LHCN-M2 (cell line): ENCODE results near the gene HBD. TPM values are rescaled to one million over a fixed set of nuclear protein-coding genes. Genes with fewer than 3 reads are reported as not detected.
"Not testable (repeated sequence)": the region's sequence is repeated elsewhere in the genome, so short reads cannot be mapped to it uniquely, and the experiment has no call there.

Experiments
- DNase-seq: peaks from one replicate; pipeline ENCODE4 v3.0.0-alpha.2; 2012; ENCODE audit warnings: low read depth
- total RNA-seq: library from RNA; depleted of rRNA; stranded (reverse); fragments of >200 nt; gene quantifications from 2 replicates; pipeline ENCODE4 v1.2.3, GENCODE V29; 2014

HBD gene
- total RNA-seq, 1 experiment from 2014 or later = not detected

GRCh38 chr11:5253440-5253839 lies 19.2 kb upstream of the HBD start:
- not testable (repeated sequence) for DNase-seq

GRCh38 chr11:5252919-5253265 lies 18.6 kb upstream of the HBD start:
- DNase-seq = no peak

DNA sequence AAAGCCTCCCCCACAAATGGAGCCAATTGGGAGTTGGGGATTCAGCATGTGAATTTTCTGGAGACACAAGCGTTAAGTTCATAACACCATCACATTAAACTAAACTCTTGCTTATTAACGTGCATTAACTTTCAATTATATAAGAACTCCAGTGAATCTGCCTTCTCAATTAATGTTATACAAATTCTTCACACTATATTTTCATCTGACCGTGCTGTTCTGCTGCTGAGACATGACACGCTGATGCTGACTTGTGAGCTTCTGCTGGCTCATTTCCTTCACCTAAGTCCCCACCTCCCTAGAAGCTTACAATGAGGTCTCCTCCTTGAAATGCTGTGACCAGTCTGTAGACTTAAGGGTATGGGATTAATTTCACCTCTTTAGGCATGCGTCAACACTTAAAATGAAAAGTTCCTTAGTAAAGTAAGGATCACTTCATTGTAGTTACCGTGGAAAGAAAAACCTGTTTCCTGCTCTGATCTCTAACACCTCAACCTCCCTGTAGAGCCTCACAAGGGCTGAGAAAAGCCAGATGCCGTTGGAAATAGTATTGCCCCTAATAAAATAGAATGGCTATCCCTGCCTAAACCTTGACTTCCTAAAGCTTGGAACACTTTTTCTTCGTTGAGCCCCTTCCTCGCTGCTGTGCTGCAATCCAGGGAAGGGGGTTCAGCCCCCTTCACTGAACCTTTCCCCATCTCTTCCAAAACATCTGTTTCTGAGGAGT lies 18.1 kb upstream of the HBD start:
- no peak for DNase-seq

GRCh38 chr11:5251746-5252145 lies 17.5 kb upstream of the HBD start:
- DNase-seq = no peak

DNA sequence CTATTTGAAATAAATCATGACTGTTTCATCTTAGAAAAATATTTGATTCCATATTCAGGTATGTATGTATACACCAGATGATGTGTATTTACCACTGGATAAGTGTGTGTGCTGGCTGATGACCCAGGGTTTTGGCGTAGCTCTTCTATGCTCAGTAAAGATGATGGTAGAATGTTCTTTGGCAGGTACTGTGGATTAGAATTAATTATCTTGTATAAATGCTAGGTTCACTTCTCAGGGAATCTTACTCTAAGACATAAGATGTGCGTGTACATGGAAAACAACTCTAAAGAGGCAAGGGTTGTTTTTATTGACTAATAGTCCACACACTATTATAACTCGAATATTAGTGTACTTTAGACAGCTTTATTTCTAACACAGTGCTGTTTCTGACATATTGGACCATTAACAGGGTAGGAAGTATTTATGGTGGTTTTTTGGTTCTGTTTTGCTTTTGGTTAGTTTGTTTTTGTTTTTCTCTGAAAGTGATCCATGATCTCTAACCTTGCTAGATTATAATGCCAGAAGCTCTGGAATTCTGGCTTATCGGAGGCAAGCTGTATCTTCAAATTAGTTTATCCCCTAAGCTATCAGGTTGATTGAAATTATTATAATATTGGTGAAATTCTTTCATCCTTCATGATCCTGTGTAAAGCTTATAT lies 16.4 kb upstream of the HBD start:
- DNase-seq = no peak

DNA sequence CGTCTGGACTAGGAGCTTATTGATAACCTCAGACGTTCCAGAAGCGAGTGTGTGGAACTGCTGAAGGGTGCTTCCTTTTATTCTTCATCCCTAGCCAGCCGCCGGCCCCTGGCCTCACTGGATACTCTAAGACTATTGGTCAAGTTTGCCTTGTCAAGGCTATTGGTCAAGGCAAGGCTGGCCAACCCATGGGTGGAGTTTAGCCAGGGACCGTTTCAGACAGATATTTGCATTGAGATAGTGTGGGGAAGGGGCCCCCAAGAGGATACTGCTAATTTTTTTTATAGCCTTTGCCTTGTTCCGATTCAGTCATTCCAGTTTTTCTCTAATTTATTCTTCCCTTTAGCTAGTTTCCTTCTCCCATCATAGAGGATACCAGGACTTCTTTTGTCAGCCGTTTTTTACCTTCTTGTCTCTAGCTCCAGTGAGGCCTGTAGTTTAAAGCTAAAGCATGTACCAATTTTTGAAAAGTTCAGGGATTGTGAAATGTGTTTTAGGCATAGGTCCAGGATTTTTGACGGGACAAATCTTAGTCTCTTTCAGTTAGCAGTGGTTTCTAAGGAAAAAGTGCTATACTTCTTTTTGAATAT lies 15.6 kb upstream of the HBD start, which contains the start of gene HBG1:
Gene HBG1 (minus strand): TSS at position 51 of the 590 bp plus-strand sequence. CDS start 53 bp downstream, outside the sequence.
- DNase-seq = not testable (repeated sequence)

DNA sequence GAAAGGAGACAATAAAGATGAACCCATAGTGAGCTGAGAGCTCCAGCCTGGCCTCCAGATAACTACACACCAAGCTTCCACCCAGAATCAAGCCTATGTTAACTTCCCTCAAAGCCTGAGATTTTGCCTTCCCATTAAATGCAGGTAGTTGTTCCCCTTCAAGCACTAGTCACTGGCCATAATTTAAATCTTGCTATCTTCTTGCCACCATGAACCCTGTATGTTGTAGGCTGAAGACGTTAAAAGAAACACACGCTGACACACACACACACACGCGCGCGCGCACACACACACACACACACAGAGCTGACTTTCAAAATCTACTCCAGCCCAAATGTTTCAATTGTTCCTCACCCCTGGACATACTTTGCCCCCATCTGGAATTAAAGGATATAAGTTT lies 14.2 kb upstream of the HBD start:
- not testable (repeated sequence) for DNase-seq

DNA sequence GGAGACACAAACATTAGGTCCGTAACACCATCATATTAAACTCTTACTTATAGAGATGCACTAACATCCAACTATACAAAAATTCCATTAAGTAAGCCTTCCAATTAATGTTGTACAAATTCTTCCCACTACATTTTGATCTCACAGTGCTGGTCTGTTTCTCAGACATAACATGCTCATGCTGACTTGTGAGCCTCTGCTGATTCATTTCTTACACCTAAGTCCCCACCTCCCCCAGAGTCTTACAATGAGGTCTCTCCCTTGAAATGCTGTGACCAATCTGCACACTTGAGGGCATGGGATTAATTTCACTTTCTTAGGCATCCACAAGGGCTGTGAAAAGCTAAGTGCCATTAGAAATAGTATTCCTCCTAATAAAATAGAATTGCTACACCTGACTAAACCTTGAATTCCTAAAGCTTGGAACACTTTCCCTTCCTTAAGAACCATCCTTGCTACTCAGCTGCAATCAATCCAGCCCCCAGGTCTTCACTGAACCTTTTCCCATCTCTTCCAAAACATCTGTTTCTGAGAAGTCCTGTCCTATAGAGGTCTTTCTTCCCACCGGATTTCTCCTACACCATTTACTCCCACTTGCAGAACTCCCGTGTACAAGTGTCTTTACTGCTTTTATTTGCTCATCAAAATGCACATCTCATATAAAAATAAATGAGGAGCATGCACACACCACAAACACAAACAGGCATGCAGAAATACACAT lies 13.3 kb upstream of the HBD start:
- DNase-seq = no peak

DNA sequence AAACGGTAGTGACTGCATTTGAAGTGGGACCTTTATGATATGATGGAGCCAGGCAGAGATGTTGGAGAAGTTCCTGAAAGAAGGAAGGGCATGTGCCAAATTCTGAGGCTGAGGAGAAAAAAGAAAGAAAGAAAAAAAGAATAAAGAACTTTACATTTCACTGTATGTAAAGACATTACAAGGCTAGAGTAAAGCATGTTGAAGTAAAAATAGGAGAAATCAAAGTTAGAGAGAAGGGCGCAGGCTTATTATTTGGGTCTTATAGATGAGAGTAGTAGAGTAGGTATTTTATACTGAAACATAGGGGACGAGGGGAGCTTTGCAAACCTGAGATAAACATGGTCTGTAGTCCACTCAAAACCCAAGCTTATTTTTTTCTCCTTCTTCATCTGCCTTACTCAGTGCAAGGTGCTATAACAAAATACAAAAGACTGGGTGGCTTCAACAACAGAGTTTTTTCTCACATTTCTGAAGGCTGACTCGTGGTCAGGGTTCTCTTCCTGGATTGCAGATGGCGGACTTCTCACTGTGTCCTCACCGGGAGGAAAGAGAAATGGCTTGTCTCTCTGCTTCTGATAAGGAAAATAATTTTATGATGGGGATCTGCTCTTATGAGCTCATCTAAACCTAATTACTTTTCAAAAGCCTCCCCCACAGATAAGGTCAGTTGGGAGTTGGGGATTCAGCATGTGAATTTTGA lies 12.6 kb upstream of the HBD start:
- DNase-seq = no peak

- no peak for DNase-seq
Observed at GRCh38 chr11:5245155-5245554, 10.9 kb upstream of the HBD start.

GRCh38 chr11:5243816-5244180 lies 9.5 kb upstream of the HBD start:
- no peak for DNase-seq

DNA sequence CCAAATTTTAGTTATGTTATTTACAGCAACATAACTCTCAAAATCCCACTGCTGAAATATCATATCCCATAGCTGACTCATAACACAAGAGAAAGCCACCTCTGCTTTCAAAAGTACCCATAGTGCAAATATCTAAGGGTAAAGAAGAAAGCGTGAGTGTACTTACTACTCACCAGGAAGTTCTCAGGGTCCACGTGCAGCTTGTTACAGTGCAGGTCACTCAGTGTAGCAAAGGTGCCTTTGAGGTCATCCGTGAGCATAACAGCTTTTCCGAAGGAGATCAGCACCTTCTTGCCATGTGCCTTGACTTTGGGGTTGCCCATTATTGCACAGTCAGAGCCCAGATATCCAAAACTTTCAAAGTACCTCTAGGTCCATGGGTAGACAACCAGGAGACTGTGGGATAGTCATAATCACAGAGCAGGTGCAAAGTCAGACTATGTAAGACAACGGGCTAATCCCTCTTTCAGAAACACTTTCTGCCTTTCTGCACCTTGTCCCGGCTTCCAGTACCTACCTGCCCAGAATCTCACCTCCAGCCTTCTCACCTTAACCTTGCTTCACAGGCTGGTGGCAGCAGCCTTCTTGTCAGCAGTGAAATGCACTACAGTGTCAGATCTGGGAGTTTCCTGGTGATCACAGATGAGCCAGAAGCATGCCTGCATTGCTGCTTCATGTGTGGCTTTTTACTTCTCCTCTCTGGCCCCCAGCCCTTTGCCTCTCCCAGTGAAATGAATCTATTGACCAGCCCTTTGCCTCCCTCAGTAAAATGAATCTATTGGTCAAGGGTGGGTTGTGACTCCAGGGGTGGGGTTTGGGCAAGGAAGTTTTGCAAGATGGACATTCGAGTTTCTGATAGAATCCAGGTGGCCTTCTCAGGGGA lies 8.9 kb upstream of the HBD start:
- peak; percentile 3 for DNase-seq

DNA sequence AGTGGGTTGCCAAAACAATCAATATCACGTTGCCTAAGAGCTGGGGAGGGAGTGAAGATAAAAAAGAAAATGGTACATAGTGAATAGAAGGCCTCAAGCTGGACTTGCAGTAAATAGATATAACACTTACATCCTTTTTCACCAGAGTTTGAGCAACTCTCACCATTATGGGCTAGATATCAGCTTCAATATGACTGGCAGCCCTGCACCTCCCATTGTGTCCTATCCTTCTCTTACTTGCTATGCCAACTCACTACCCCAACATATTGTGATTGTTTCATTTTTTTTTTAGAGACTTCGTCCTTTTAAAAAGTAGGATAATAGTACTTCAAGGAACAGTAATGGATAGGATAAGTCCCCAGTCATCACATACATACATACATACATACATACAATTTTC lies 7.9 kb upstream of the HBD start:
- no peak for DNase-seq

- no peak for DNase-seq
Observed at GRCh38 chr11:5241458-5241857, 7.2 kb upstream of the HBD start.

DNA sequence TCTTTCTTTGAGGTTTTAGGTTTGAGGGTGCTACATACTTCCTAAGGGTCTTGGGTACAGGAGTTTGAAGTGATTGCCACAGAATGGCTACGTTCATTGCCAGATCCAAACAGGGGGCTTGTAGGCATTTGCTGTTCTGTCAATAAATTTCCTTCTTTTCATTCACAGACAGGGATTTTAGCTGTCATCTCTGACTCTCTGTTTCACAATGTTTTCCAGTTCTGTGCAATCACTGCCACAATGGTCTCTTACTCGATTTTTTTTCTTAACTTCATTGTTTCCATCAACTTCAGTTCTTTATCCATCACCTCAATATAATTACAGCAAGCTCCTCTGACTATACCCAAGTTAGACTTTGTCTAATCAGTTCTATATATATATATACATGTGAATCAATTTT lies 6.2 kb upstream of the HBD start:
- no peak for DNase-seq

GRCh38 chr11:5240056-5240455 lies 5.8 kb upstream of the HBD start:
- DNase-seq = no peak

- no peak for DNase-seq
Observed at GRCh38 chr11:5239046-5239445, 4.8 kb upstream of the HBD start.

GRCh38 chr11:5238486-5238885 lies 4.2 kb upstream of the HBD start:
- no peak for DNase-seq

DNA sequence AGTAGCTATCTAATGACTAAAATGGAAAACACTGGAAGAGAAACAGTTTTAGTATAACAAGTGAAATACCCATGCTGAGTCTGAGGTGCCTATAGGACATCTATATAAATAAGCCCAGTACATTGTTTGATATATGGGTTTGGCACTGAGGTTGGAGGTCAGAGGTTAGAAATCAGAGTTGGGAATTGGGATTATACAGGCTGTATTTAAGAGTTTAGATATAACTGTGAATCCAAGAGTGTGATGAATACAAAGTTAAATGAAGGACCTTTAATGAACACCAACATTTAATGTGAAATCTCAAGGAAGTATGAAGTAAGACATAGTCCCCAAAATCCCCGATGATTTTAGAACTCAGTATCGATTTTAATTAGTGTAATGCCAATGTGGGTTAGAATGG lies 3.1 kb upstream of the HBD start:
- DNase-seq = no peak

GRCh38 chr11:5235364-5236095 lies 1.2 kb upstream of the HBD start:
- DNase-seq = no peak
